HG03521 (cell line): Measurements from ENCODE around the gene SH3GLB2.

Experiments
- ATAC-seq: cut with Tn5 transposase; IDR thresholded peaks from one replicate; pipeline ENCODE4 v1.9.1; 2021; ENCODE audit warnings: mild to moderate bottlenecking, moderate library complexity; ENCODE audit not compliant: unreplicated experiment

Gene SH3GLB2

DNA sequence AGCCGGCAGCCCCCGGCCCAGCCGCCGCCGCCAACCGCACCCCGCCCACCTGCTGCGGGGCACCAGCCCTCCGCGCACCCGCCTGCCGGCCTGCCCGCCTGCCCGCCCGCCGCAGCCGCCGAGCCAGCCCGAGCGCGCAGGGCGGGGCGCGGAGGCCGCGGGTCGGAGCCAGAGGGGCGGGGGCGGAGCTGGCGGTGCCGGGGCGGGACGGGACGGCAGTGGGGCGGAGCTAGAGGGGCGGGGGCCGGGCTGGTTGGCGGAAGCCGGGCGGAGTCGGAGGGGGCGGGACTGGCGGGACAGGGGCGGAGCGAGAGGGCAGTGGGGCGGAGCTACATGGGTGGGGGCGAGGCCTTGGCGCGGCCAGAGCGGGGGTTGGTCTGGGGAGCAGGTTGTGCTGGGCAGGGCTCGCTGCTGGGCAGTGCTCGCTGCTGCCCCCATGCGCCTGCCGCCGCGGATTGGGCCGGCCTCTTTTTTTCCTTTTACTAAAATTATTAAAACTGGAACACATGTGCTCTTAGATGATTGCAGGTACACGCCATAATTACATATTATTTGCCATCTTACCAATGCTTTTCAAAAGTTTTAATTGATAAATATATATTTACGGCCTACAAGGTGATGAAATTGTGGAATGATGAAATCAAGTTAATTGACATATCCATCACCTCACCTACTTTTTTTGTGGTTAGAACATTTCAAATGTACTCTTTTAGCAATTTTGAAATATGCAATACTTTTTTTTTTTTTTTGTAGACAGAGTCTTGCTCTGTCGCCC, at the start of gene SH3GLB2:
Gene SH3GLB2 (minus strand): TSS at position 140 of the 775 bp plus-strand sequence. CDS start 177 bp downstream, outside the sequence.
- ATAC-seq = peak; percentile 88

DNA sequence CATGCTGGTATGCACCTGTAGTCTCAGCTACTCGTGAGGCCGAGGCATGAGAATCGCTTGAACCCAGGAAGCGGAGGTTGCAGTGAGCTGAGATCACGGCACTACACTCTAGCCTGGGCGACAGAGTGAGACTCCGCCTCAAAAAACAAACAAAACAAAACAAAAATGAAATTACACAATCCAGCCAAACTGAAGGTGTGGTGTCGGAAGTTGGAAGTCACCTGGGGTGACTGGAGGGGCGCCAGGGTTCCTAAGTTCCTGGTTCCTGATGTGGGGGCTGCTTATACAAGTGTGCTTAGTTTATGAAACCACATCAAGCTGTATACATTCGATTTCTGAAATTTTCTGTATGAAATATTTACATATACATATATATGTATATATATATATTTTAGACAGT, 49.1 kb upstream of the SH3GLB2 start:
- ATAC-seq = no peak

DNA sequence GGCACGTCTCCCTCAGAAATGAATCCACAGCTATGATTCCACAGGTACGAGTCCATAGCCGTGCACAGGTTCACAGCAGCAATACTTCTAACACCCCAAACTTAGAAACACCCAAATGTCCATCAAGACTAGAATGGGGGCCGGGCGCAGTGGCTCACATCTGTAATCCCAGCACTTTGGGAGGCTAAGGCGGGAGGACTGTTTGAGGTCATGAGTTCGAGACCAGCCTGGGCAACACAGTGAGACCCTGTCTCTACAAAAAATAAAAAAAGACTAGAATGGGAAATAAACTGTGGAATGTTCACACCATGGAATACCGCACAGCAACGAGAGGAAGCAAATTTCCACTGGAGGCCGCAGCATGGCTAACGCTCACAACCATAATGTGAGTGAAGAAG, 48.5 kb upstream of the SH3GLB2 start:
- no peak for ATAC-seq

GRCh38 chr9:129075996-129076639, 48.0 kb upstream of the SH3GLB2 start:
- ATAC-seq = no peak

- no peak for ATAC-seq
These were observed 46.0 kb upstream of the SH3GLB2 start for GRCh38 chr9:129074106-129074505.

- ATAC-seq = no peak
These were observed 45.3 kb upstream of the SH3GLB2 start for GRCh38 chr9:129073404-129073803.

GRCh38 chr9:129072171-129072570, 44.0 kb upstream of the SH3GLB2 start:
- ATAC-seq = no peak

- ATAC-seq = no peak
These were observed 43.5 kb upstream of the SH3GLB2 start for GRCh38 chr9:129071526-129072126.

GRCh38 chr9:129070696-129071525, 42.8 kb upstream of the SH3GLB2 start:
- ATAC-seq = no peak

- ATAC-seq = no peak
These were observed 41.9 kb upstream of the SH3GLB2 start for GRCh38 chr9:129069862-129070641.

DNA sequence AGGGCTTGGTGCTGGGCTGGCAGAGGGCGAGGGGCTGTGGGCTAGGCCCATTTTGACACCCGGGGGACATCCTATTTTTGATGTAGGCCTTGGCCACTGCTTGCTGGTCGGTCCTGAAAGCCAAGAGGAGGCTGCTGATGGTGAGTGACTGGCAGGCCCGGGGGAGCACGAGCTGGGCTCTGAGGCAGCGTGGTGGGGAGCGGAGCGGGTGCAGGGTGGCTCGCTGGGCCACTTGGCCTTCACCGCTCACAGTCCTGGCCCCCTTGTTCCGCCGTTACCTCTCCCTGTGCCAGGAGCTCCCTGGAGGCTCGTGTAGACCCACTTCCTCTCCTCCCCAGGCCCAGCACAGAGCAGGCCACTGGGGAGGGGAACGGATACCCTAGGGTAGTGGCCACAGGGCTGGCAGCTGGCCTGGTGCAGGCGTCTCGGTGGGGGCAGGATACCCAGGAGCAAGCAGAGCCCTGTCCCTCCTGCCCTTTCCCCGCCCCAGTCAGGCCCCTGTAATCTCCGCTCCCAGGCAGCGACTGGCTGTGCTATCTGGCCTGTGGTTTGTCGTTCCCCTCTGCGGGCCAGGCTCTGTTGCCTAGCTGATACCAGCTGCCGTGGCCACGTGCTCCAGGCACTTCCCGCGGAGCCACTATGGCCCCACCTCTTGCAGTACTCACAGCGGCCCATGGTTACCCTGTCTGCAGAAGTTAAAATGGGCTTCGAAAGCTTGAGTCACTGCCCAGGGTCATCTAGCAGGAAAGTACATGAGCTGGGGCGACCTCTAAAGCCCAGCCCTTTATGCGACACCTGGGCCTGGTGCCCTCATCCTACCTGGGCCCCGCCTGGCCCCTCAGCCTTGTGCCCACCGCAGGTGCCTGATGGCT, 41.1 kb upstream of the SH3GLB2 start:
- ATAC-seq = peak; percentile 55

DNA sequence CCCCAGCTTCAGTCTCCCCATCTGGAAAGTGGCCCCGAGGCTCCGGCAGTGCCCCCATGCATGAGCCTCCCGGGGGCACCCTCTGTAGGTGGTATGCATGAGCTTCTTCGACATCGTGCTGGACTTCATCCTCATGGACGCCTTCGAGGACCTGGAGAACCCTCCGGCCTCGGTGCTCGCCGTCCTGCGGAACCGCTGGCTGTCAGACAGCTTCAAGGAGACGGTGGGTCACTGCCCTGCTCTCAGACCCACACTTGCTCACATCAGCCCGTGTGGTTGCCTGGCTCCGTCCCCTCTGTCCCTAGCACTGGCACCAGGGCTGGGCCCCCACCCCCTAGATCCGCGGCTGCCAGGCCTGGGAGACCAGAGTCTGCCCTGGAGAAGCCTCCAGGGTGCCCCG, 40.0 kb upstream of the SH3GLB2 start:
- ATAC-seq = no peak

DNA sequence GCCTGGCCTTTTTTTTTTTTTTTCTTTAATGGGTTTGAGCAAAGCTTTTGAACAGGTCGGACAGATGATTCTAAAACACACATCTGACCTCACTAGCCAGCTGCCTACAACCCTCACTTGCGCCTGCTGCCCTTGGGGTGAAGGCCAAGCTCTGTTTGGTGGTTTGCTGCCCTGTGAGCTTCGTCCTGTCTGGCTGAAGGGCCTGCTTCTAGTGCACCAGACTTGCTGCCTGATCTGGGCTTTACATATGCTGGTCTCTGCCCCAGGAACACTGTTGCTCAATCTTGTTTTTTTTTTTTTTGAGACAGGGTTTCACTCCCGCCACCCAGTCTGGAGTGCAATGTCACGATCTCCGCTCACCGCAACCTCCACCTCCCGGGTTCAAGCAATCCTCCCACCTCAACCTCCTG, 36.4 kb upstream of the SH3GLB2 start:
- no peak for ATAC-seq

- no peak for ATAC-seq
These were observed 34.9 kb upstream of the SH3GLB2 start for GRCh38 chr9:129063061-129063460.

- no peak for ATAC-seq
These were observed 32.9 kb upstream of the SH3GLB2 start for GRCh38 chr9:129060991-129061390.

GRCh38 chr9:129059796-129060785, 32.0 kb upstream of the SH3GLB2 start:
- no peak for ATAC-seq

GRCh38 chr9:129058965-129059795, 31.0 kb upstream of the SH3GLB2 start:
- ATAC-seq = no peak
